Cardiac septum (tissue), 1 donor: ENCODE data around the gene CA10. TPM values are rescaled to one million over a fixed set of nuclear protein-coding genes. Genes with fewer than 3 reads are reported as not detected.

Experiments
- DNase-seq: peaks from one replicate; pipeline ENCODE4 v3.0.0-alpha.2; 2020; ENCODE audit warnings: low spot score
- intact Hi-C: fragments of 100-400 bp; cut with DNase I; formaldehyde crosslinking; loops from one replicate; pipeline ENCODE4 v1.14.0; 2022
- total RNA-seq: library from RNA; stranded (reverse); fragmentation: NEBNext Ultra II Directional; extraction: Animal tissue kit (Norgen Biotek cat#: 25700); gene quantifications from one replicate; pipeline ENCODE4 v1.2.1, GENCODE V29; 2021
- donor health status: DM: no; HTN: no; CAD: no.

Gene CA10
- total RNA-seq, 1 donor from 2014 or later: not detected

GRCh38 chr17:51646539-51646938, 512.0 kb downstream of the CA10 start:
- intact Hi-C loops: no loop called here
- DNase-seq: no peak

- intact Hi-C loops: no loop called here
These were observed 513.5 kb downstream of the CA10 start for GRCh38 chr17:51645056-51645455.

DNA sequence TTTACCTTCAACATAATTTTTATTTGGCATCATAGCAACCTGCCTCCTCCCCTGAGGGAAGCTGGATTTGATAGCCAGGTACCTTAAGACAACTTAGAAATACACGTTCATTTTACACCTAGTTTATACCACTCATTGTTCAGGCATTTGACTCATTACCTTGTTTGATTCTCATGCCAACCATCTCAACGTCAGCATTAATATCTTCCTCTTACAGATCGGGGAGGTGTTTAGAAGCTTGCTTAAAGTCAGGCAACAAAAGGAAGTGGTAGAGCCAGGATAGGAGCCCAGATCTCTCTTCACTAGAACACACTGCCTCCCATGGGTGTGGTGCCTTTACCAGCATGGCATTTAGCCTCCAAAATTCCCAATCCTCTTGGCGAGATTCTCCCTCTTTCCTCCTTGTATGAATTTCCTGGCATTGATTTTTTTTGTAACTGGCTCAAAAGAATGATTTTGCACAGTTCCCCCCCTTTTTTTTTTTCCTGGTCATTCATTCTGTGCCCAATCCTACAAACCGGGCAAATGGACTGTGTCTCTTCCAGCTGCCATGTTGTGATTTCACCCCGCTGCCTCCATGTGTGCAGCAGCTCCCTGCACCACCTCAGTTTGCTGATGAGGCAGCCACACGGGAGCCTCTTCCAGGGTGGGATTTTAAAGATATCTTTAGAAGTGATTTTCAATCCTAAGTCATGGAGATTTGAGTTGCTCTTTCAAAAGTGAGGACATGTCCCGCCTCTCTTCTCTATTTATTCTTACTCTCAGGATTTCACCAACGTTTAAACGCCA, 514.6 kb downstream of the CA10 start:
- DNase-seq: no peak
- intact Hi-C loops: no loop called here

More at GRCh38 chr17:51645056-51645455, 513.5 kb downstream of the CA10 start:
- DNase-seq: no peak

DNA sequence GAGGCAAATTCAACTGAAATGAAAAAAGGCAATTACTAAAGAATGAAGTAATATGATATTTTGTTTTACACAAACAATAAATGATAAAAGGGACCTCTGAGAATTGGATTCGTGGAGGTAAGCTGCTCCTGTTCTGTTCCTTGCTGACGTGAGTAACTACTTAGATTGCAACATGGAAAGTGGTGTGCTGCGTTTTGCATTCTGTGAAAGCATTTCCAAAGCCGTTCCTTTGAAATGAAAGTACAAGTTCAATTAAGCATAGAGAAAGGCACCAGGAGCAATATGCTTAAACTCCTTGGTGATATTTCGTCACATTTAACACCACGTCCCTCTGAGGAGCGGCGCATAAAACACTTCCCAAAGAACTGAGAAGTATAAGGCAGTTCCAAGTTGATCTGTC, 516.5 kb downstream of the CA10 start:
- intact Hi-C loops: no loop called here
- no peak for DNase-seq

GRCh38 chr17:51640108-51640622, 518.3 kb downstream of the CA10 start:
- intact Hi-C loops: no loop called here
- no peak for DNase-seq

GRCh38 chr17:51638971-51639370, 519.5 kb downstream of the CA10 start:
- DNase-seq: no peak
- intact Hi-C loops: loop anchor here (10.0 kb wide), 1 partner anchor 54 kb away; no protein-coding TSS in a partner anchor

- intact Hi-C loops: loop anchor here (10.0 kb wide), 1 partner anchor 51 kb away; no protein-coding TSS in a partner anchor
- no peak for DNase-seq
These were observed 522.2 kb downstream of the CA10 start for GRCh38 chr17:51636291-51636690.

DNA sequence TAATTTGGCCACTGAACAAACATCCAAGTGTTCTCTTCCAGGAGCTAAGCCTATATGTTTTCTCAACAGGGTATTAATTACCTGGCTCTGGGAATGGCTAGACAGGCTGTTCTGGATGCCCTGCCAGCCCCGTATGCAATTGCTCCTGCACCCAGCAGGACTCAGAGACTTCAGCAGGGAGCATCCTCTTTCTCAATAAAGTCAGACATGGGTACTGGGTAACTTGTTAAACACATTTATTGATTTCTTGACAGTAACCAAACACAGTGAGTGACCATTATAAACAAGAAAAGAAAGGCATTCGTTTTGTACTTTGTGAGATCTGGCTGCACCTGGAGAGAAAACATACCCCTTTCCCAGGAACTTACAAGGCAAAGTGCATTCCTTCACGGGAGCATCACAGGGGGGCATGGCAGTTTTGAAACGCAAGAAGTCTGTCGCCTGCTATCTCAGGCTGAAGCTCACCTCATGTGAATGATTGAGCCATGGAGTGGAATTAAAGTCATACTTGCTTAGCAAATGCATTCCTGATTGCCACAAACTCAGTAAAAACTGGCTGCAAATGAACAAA, 528.3 kb downstream of the CA10 start:
- intact Hi-C loops: loop anchor here (10.0 kb wide), 1 partner anchor 45 kb away; no protein-coding TSS in a partner anchor
- no peak for DNase-seq

DNA sequence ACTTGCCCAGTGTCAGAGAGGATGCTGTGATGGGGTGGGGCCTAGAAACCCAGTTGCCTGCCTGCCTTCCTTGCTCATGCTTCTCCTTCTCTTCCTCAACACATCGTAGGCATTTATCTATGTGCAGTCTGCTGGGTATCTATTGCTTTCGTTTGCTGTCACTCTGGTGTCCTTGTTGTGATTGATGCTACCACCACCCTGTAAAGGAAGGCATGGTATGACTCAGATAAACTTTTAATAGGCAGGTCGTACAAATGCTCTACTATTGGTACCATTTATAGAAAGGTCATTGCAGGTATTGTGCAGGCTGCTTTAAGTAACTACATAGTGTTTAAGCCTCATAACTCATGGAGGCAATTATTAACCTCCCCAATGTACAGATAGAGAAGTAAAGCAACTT, 529.3 kb downstream of the CA10 start:
- no peak for DNase-seq
- intact Hi-C loops: no loop called here

- intact Hi-C loops: no loop called here
These were observed 530.7 kb downstream of the CA10 start for GRCh38 chr17:51627779-51628178.

DNA sequence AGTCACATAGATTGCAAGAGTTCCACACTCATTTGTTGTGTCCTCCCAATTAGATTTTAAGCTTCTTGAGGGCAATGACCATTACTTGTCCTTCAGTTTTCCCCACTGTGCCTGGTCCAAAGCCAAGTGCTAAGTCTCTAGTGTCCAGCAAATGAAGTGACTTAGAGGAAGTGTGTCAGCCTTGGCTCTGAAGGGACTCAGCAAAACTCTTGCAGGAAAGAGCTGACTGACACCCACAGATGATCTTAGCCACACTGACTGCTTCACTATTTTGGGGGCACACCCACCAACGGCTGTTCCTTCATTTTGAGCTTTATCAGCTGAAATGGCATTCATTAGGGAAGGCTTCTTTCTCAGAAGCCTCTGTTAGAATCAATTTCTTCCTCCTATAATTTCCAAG, 540.0 kb downstream of the CA10 start:
- no peak for DNase-seq
- intact Hi-C loops: no loop called here

More at GRCh38 chr17:51627779-51628178, 530.7 kb downstream of the CA10 start:
- no peak for DNase-seq

DNA sequence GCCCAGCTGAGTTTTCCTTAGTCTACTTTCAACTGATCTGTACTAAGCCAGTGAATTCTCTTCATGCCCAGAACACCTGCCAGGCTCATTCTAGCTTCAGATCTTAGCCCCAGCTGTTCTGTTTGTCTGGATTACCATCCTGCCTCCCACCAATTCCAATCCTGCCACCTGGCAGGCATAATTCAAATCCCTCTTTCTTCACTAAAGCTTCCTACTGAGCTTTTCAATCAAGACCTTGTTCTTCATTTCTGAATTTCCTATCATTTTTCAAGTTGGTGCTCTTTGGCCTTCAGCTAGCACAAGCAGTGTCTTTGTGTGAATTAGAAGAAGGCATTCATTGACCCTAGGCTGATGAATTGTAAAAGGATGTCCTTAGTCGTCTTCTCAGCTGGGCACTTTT, 540.5 kb downstream of the CA10 start:
- DNase-seq: no peak
- intact Hi-C loops: no loop called here

DNA sequence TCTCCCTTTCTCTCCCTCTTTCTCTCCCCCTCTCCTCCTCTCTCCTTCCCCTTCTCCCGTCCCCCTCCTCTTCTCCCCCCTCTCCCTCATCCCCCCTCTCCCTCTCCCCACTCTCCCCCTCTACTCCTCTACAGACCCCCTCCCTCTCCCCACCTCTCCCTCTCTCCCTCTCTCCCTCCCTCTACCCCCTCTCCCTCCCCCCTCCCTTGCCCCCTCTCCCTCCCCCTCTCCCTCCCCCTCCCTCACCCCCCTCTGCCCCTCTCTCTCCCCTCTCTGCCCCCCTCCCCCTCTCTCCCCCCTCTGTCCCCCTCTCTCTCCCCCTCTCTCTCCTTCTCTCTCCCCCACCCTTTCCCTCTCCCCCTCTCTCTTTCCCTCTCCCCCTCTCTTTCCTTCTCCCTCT, 545.3 kb downstream of the CA10 start:
- intact Hi-C loops: no loop called here
- no peak for DNase-seq

GRCh38 chr17:51612692-51613091, 545.8 kb downstream of the CA10 start:
- intact Hi-C loops: no loop called here
- no peak for DNase-seq

DNA sequence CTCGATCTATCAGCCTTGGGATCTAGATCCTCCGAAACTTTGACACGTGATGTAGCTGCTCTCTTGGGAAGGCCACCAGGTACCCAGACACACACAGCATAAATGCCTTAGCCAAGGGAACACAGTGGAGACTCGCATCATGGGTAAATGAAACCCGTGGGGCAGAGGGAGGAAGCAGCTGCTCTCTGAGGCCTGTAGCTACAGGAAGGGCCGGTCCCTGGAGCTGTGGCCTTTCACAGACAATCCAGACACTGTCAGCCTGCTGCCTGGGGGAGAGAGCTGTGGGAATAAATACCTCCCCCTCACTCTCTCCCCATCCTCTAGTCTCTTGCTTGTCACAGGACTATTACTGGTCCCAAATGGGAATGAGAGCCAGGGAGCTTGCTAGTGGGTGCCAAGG, 546.9 kb downstream of the CA10 start:
- intact Hi-C loops: no loop called here
- no peak for DNase-seq

DNA sequence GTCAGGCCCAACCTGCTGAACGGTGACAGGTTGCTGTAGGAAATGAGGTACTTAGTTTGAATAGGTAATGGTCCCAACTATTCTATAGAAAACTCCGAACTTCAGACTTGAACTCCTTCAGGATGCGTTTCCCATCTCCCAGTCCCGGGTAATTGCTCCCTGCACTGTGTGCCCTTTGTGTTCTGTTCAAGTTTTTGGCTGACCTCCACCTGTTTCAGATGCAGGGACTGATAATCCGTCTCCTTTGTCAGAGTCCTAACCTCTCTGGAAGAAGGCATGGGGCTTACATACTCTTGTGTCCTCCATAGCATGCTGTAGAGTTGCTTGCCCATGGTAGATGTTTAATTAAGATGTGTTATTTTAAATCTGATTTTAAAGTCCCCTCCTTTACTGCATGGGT, 547.7 kb downstream of the CA10 start:
- intact Hi-C loops: no loop called here

GRCh38 chr17:51610155-51610554, 548.4 kb downstream of the CA10 start:
- no peak for DNase-seq

More for the DNA sequence above, 547.7 kb downstream of the CA10 start:
- no peak for DNase-seq

DNA sequence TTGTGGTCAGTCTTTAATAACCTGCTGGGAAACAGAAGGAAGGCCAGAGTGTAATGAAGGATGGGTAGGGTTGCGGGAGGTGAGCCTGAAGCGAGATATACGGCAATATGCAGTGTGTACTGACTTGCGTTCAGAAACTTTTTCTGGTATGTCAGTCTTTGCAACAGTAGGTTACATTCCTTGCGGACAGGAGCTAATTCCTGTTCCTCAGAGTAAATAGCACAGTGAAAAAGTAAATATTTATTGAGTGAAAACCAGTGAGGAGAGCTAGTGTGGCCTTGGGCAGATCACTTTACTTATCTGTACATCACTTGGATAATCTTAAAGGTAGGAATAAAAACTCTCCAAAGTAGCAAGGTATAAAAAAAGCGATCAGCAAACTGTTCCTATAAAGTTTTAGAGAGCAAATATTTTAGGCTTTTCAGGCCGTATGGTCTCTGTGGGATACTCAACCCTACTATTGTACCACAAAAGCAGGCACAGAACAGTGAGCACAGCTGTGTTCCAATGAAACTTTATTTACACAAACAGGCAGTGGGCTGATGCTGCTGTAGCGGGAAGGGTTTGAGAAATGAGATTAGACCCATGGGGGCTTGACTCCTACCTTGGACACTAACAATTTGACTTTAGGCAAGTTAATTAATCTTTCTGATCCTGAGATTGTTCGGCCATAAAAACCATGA, 550.1 kb downstream of the CA10 start:
- no peak for DNase-seq
- intact Hi-C loops: no loop called here

More at GRCh38 chr17:51610155-51610554, 548.4 kb downstream of the CA10 start:
- intact Hi-C loops: no loop called here

DNA sequence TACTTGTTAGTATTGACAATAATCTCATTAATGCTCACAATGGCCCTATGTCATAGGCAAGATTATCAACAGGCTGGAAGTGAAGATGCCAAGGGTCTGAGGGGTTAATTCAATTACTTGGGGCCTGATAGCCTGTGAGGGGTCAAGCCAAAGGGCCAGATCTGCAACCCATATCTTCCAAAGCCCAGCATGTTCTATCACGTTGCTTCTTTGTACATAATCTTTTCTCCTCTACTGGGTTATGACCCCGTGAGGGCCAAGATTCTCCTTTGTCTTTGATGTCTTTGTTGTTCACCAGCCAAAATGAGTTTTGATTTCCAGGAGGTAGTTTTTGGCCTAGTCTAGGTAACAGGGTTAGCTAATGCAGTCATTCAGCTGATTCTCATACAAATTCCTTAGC, 551.0 kb downstream of the CA10 start:
- intact Hi-C loops: no loop called here

GRCh38 chr17:51604299-51605020, 554.1 kb downstream of the CA10 start:
- intact Hi-C loops: no loop called here
- no peak for DNase-seq

More for the DNA sequence above, 551.0 kb downstream of the CA10 start:
- no peak for DNase-seq
